NOMO-1 treated with dmso at 0.1 percent for 144 hours (cell line): ENCODE measurements around the gene ZAP70.
A peak's percentile ranks its signal among the peaks of the same experiment; 100 is the strongest.
"Not testable (repeated sequence)": the region's sequence is repeated elsewhere in the genome, so short reads cannot be mapped to it uniquely, and the experiment has no call there.

Source experiments
- DNase-seq: peaks from one replicate; lab custom pipeline; 2025; ENCODE audit not compliant: unreplicated experiment; lab: John Stamatoyannopoulos, UW

Gene ZAP70

DNA sequence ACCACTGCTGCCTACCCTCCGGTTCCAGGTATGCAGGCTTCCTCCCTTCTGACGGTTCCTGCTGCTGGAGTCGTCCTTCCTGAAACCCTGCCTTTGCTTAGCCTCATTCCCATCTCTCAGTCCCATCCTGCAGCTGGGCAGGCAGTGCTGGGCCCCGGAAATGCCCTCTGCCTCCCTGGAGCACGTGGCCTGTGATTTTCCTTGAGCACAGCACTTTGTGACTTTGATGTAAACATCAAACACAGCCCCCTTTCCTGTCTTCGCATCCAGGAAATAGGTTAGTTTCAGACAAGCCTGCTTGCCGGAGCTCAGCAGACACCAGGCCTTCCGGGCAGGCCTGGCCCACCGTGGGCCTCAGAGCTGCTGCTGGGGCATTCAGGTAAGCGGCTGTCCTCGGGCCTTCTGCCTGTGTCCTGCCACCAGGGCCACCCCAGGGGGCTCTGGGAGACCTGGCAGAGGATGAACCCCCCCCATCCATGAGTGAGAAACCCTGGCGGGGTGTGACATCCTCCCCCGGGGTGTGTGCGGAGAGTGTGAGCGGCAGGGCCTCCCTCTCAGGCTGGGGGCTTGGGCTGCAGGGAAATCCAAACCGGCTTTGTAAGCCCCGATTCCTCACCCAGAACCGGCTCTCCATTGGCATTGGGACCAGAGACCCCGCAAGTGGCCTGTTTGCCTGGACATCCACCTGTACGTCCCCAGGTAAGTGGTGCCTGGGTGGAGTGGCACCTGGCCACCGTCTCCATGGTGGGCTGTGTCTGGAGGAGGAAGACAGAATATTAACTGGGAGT is at the start of gene ZAP70:
TSS of gene ZAP70 (plus strand) at position 281 of the 788 bp plus-strand sequence. CDS start 10,461 bp downstream, outside the sequence.
- DNase-seq: no peak

DNA sequence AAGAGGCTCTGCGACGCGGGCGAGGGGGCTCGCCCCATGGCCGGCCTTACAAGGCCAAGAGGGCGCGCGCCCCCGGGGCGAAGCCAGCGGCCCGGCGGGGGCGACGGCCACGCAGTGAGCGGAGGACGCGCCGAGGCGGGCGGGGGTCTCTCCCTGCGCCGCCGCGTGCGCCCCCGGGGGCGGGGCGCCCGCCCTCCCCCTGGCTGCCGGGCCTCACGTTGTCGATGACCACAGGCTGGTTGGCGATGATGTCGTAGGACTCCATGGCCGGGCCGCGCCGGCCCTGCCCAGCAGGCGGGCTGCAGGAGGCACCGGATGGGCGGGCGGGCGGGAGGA is 49.8 kb upstream of the ZAP70 start:
- DNase-seq: no peak

DNA sequence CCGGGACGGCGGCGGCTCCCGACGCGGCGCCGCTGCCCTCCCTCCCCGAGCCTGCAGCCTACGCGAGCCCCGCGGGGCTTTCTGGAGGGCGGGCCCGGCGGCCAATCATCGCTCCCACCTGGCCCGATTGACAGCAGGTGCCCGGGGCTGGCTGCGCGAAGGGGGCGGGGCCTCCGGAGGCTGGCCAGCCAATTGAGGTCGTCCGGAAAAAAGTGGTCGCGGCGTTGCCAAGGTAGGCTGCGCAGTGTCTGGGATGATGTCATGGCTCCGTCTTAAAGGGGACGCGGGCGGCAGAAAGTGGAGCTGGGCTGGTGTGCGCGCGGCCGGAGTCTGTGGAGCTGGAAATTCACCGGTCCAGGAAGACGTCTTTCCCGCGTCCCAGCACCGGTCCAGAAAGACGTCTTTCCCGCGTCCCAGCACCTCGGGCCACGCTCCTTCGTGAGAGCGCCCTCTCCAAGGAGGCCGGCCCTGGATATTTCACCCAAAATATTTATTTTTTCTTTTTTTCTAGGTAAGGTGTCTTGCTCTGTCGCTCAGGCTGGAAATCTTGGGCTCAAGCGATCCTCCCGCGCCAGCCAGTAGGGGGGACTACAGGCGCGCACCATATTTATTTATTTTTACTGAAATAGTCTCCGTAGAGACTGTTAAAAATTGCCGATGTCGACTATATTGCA is 49.3 kb upstream of the ZAP70 start, which contains the start of gene ACTR1B:
TSS of gene ACTR1B (minus strand) at position 83 of the 674 bp plus-strand sequence. CDS start 154 bp downstream, outside the sequence.
- DNase-seq: peak; percentile 99

DNA sequence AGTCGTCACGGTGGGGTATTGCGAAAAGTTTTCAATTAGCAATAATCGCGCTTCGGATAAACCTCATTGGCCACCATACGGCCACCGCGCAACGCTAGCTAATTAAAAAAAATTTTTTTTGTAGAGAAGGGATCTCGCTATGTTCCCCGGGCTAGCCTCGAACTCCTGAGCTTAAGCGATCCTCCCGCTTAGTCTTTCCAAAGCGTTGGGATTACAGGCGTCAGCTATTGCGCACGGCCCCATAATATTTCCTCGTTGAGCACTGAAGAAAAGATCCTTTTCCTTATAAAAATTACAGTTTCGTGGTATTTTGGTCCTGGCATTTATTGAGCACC is 48.8 kb upstream of the ZAP70 start:
- DNase-seq: no peak

DNA sequence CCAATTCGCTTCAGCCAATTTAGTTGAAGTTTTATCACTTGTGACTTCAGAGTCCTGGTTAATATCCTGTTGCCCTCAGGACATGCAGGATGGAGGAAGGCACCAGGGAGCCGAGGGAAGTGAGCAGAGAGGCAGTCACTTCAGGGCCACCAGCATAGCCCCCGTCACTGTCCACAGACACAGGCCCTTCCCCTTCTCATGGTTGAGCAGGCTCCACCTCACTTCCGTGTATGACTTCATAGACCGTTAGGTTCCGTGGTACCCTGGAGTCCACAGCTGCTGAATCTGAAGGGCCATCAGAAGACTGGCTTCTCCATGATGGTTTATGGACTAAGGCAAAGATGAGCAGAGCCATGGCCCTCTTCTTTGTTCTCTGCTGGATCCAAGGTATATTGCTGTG is 43.9 kb upstream of the ZAP70 start, which contains the start of gene C2orf92:
TSS of gene C2orf92 (plus strand) at position 266 of the 400 bp plus-strand sequence. CDS start at position 342, 76 bp downstream.
- DNase-seq: no peak

DNA sequence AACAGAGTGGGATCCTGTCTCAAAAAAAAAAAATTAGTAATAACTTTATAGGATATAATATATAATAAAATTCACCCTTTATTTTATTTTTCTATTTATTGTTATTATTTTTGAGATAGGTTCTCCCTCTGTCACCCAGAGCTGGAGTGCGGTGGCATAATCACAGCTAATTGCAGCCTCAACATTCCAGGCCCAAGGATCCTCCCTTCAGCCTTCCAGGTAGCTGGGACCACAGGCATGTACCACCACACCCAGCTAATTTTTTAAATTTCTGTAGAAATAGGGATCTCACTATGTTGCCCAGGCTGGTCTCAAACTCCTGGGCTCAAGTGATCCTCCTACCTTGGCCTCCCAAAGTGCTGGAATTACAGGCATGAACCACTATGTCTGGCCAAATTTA is 42.9 kb upstream of the ZAP70 start:
- no peak for DNase-seq

DNA sequence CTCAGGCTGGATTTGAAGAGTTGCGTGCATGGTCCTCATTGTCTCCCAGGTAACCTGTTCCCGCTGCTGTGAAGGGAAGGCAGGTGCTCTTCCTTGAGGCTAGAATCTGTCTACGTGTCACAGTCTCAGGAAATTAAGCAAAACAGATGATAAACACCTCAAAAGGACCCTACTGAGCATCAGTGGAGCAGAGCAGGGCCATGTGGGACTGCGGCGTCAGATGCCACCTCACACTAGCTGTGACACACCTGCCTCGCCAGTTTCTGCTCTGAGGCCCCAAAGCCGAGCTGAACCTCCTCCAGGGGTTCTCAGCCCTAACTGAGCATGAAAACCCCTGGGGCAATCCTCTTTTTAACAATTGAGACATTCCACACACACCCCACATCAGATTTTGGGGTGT is 41.9 kb upstream of the ZAP70 start:
- no peak for DNase-seq

DNA sequence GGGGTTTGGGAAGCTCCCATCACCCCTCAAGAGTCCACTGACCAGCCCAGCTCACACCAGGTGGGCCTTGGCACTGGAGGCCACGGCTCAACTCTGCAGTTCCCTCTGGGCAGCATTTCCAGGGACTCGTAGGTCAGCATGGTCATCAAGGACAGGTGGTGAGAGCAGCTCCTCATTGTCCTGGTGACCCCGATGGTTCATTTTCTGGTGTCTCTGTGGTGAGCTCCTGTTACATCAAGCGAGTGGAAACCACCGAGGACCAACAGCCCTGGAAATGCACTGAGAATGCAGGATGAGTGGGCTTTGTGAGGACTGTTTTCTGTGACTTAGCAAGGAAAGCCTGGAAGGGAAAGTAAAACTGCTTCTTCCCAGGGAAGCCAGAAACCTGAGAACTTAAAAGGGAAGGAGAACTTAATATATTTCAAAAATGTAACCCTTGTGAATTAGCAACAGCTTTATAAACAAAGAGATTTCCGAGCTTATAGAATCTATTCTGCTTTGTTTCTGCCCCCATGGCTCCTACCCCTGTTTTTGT is 40.7 kb upstream of the ZAP70 start:
- DNase-seq: not testable (repeated sequence)

DNA sequence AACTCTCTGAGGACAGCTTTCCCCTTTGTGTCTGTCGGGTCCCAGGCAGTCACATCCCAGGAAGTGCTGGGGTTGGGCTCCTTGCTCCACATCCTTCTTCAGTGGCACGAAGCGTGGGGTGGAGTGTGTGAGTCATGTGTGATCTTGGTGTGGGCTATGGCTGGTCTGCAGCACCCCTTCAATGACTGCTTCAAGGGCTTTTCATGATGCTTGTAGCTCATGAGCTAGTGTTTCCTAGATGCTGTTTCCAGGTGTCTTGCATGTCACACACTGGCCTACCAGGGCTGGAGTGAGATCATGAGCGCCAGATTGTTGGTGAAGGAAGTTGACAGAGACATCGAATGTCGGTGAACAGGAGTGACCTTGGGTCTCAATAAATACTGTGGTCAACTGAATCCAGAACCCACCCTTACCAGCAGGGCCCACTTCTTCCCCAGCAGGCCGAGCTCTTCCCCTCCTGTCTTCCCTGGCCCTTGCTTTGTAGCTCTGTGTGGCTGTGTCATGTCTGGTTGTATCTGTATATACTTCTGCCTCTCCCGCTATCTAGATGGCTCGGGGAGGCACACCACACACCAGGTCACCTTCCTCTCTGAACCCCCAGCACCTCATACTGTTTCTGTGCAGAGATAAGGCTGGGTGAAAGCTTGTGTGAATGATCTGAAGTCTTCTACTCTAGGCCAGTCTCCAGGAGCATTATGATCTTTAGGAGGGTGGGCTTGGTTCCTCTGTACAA is 40.0 kb upstream of the ZAP70 start:
- DNase-seq: no peak

DNA sequence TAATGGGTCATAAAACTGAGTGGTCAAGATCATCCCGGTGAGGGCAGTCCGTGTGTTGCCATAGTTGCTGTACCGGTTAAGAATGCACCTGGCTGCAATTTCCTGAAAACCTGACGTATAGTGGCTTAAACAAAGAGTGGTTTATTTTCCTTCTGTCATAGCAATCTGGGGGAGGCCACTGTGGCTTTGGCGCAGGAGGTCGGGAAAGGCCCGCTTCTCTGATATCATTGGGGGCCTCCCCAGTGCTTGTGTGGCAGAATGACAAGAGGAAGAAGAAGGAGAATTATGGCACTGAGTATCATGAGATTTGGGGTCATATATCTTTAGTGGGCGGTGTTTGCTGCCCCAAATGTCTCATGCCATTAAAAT is 39.5 kb upstream of the ZAP70 start:
- DNase-seq: no peak

DNA sequence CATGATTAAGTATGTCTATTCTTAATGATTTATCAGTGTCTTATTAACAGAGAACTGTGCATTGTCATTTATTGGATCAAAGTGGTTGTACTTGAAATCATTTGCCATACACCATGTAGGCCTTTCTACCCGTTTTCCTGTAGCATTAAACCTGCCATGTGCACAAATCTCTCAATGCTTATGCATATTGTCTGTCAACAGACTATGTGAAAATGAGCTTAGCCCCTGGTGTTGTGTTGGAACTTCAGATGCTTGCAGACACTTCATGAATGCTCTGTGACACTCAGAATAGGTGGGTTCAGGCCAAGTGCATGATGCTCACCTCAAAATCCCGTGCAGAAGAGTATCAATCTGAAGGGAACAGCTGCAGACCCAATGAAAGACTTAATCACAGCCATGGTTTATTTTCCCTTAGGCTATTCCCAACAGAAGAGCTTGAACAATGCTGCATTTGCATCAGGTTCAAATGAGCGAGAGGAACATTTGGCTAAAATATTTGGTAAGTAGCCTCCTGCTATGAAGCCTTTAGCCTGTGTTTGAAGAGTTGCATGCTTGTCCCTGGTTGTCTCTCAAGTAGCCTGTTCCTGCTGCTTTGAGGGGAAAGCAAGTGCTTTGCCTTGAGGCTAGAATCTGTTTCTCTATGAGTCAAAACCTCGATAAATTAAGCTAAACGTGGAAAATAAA is 37.8 kb upstream of the ZAP70 start:
- DNase-seq: no peak

DNA sequence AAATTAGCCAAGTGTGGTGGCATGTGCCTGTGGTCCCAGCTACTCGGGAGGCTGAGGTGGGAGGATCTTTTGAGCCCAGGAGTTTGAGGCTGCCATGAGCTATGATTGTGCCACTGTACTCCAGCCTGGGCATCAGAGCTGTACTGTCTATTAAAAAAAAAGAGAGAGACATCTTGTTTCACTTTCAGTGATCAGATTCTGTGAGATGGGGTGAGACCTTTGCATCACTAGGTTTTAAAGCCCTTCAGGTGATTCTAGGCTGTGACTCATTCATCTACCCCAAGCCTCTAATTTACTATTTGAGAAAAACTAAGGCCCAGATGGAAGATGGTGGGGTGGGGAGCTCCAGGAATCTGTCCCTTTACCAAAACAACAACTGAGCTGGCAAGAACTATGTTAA is 36.8 kb upstream of the ZAP70 start:
- no peak for DNase-seq

DNA sequence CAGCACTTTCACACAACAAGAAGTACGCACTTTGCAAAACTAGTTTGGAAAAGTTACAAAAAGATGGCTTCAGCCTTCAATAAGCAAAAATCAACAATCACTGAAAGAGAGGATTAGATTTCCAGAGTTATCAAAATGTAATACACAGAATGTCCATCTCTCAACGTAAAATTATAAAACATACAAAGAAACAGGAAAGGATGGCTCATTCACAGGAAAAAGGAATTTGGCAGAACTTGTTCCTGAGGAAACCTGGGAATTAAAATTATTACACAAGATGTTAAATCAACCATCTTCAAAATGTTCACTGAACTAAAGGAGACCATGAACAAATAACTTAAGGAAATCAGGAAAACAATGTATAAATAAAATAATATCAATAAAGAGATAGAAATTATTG is 35.9 kb upstream of the ZAP70 start:
- no peak for DNase-seq

DNA sequence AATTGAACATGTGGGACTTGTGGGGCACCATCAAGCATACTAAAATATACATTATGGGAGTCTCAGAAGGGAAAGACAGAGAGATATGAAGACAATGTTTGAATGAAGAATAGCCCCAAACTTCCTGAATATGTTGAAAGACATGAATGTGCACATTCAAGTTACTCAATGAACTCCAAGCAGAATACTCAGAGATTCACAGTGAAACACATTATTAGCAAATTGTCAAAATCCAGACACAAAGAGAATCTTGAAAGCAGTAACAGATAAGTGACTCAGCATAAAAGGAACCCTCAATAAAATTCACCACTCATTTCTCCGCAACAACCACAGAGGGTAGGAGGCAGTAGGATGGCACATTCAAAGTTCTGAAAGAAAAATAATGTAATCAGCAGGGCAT is 35.1 kb upstream of the ZAP70 start:
- DNase-seq: no peak

DNA sequence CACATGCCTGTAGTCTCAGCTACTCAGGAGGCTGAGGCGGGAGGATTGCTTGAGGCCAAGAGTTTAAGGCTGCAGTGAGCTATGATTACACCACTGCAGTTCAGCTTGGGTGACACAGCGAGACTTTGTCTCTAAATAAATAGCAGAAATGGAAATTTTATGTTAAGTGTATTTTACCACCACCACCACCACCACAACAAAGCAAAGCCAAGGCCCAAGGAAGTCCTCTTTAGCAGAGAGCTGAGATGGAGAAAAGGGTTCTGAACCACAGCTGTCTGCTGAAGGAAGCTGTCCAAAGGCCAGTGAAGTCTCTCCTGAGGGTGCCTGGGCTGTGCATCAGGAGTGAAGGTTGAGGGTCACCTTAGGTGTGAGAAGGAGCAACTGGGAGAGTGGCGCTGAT is 26.1 kb upstream of the ZAP70 start:
- DNase-seq: not testable (repeated sequence)

DNA sequence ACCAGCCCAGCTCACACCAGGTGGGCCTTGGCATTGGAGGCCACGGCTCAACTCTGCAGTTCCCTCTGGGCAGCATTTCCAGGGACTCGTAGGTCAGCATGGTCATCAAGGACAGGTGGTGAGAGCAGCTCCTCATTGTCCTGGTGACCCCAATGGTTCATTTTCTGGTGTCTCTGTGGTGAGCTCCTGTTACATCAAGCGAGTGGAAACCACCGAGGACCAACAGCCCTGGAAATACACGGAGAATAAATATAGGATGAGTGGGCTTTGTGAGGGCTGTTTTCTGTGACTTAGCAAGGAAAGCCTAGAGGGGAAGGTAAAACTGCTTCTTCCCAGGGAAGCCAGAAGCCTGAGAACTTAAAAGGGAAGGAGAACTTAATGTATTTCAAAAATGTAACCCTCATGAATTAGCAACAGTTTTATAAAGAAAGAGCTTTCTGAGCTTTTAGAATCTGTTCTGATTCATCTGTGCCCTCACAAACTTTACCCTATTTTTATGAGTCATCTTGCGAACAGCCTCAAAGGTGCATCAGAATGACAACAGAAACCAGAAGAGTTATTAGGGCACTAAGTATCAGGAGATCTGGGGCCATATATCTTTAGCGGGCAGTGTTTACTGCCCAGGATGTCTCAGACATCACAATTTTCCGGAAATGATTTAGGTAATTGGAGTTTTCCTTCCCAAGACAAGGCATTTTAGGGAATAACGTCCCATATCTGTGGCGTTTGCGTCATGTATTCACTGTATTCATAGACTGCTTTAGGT is 25.1 kb upstream of the ZAP70 start:
- DNase-seq: no peak

DNA sequence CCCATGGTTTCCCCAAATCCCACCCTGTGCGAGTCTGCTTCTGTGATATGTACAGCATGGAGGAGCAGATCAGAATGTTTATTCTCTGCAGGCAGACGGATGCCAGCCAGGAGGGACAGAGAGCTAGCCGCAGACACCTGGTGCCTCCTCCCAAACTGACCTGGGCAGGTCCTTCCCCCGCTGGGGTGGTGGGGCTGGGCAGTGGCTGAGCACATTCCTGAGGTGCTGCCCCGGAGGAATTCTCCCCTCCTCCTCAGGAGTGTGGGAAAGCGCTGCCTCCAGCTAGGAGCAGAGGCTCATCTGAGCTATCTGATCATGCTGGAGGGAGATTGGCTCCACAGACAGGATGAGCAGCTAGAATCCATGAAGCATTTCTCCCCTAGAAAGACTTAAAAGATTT is 22.2 kb upstream of the ZAP70 start:
- no peak for DNase-seq

DNA sequence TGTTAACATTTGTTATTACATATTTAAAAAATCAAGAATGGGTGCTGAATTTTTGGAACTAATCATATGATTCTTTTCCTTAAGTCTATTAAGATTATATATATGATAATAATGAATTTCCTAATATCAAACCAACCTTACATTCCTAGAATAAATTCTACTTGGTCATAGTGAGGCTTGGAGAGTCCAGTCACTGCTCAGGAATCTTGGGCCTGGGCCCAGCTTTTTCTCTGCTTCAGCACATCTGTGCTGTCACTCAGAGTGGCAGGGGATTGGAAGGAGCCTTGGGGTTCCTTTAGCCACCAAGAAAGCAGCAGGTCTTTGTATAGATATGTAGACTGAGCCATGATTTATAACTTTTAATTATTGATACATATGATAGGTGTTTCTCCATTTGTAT is 19.9 kb upstream of the ZAP70 start:
- DNase-seq: no peak

DNA sequence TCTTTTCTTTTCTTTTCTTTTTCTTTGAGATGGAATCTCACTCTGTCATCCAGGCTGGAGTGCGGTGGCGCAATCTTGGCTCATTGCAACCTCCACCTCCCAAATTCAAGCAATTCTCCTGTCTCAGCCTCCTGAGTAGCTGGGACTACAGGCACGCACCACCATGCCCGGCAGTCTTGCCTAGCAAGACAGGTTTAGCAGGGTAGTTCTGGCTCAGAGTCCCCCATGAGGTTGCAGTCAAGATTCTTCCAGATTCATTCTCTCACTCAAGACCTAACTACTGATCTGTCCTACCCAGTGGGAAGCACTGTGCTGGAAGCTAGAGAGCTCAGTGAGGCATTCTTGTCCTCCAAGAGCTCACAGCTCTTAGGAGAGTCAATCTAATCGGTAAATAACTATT is 17.6 kb upstream of the ZAP70 start:
- DNase-seq: no peak
